ENCODE measurements around the gene OFD1.
"Not testable (repeated sequence)": the region's sequence is repeated elsewhere in the genome, so short reads cannot be mapped to it uniquely, and the experiment has no call there.

Gene OFD1

DNA sequence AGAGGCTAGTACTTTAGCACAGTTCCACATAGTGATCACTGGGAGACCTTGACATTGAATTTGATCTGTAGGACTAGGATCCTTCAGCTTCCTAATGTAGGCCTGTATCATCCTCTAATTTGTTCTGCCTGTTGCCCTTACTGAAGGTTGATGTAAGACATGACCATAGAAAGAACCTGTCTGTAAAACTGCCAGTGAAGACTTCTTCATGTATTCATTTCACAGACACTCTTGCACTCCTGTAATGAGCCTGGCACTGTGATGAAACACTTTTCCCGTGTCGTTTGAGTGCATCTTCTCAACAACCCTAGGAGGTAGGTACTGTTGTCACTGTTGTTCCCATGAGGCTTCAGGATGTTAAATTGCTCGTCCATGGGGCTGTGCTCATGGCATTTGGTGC, 31.0 kb upstream of the OFD1 start:
- DNase-seq, result no peak

DNA sequence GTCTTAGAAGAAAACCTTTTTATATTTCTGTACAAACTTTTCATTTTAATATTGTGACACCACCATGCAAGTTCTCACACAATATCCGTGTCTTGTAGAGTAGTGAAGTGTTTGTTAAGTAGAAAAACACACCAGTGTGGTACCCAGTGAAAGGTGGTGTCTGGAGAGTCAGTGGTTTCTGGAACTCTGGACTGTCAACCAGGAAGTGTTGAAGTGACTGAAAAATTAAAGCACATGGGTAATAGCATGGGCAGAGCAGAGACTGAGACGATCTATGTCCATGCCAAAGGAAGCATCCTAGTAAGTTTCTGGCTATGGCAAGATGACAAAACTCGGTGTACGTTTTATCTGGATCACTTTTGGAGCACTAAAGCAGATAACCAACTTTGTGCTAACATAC, 23.4 kb upstream of the OFD1 start:
- DNase-seq, result no peak

DNA sequence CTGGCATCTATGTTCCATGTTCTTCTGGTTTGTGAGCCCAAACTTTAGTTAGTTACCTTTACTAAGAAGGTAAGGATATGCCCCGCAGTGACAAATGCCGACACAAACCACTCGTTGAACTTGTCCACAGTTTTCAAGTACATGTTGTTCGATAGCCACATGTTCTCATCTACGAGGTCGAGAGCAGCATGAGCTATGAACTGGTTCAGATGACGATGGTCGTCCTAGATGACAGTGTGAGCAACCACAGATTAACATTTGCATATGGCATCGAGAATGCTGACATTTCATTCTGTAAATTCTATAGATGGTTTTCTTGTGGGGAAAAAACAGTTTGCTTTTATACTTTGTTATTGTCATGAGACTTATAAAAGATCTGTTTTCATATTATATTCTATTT, 18.1 kb upstream of the OFD1 start:
- DNase-seq, result no peak

DNA sequence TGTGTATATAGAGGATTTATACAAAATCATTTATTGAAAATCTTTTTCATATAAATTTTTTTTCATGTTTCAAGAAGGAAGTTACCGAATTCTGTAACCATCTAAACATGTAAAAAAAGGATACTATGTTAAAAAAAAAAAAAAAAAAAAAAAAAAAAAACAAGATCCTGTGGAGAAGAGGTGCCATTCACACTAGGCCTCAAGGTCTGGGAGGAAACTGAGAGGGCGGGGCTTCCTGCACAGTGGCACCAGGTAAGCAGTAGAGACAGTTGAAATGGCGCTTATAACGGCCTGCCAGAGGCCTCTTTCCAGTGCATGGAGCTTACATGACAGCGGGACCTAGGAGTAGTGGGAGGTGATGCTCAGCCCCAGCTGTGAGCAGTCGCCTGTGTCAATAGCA, 17.6 kb upstream of the OFD1 start:
- no peak for DNase-seq

DNA sequence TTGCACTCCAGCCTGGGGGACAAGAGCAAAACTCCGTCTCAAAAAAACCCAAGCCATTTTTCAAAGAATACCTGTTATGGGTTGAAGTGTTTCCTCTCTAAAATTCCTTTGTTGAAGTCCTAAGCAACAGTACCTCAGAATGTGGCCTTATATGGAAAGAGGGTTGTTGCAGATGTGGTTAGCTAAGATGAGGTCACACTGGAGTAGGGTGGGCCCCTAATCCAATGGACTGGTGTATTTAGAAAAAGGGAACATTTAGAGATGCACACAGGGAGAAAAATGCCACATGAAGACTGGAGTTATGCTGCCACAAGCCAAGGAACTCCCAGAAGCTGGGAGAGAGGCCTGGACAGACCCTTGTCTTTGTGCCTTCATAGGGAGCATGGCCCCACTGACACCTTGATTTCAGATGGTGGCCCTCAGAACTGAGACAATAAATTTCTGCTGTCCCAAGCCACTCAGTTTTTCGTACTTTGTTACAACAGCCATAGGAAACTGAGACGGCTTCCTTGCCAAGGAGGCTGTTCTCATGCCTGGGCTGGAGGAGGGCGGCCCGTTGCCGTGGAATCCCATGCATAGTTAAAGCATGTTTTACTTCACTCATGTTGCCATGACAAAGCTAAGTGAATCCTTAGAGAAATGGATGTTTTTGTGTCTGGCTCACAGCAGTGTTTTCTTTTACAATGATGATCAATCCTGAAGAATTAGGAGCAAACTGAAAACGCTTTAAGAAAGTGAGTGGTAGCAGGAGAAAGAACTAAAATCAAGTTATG, 16.7 kb upstream of the OFD1 start:
- DNase-seq, result no peak

DNA sequence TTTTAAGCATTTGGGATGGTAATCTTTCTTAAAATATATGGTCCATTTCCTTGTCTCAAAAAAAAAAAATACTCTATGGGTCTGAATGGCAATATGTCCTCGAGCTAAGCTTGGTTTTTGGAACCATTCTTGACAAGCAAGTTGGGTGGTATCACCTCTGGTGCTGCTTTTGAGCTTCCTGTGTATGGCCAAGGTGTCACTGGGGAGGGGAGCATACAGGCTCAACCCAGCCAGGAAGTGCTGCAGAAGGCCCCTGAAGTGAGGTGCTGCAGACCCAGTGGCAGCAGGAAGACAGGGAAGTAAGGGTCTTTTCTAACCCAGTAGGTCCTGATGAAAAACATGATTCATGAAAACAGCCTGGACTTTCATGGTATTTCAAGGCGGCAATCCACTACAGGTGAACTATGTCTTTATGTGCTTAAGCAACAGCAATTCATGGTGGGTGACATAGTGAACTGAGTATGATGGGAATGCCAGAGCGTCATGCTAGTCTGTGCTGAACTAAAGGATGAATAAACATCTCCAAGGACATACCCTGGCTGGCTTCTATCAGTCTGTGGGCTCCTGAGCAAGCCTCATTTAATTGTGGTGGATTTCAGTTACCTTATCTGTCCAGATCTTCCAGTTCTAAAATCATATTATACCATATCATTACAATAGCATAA, 15.2 kb upstream of the OFD1 start:
- DNase-seq, result no peak

DNA sequence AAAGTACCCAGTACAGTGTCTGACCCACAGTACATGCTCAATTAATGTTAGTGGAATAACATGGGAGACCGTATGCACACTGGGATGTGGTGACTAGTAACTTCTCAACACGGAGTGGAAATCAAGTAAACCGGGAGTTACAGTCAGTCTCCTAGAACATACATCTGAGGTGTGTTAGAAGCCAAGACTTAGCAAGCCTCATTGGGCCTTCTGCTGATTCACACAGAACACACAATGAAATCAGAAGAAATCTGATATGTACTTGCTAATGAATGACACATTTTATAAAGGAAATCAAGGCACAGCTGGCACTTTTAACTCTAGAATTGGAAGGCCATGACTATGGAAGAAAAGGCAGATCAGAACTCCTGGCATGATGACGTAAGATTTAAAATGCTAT, 13.2 kb upstream of the OFD1 start:
- no peak for DNase-seq

DNA sequence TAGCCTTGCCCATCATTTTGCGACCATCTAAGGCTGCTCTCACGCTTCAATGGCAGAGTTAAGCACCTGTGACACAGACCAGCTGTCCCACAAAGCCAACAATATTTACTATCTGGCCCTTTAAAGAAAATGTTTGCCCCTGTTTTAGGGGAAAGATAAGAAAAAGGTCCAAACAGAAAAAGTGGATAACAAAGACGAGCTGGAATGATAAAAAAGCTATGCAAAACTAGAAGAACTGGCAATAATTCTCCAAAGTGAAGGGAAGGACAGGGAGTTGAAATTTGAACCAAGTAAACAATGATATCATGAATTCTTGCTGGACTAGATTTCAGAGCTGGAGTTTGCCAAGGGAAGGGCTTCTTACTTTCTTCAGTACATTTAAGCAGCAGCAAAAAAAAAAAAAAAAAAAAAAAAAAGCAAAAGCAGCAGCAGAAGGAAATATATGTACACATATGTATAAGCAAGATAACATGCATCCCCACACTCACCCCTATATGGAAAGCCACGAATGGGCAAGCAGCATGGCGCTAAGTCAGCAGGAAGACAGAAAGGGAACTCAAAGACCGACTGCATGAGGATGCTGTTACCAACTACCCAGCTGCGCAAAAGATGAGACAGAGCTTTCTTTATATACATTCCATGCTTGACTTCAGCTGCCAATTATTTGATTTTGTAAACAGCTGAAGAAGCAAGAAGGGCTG, 12.6 kb upstream of the OFD1 start:
- no peak for DNase-seq

DNA sequence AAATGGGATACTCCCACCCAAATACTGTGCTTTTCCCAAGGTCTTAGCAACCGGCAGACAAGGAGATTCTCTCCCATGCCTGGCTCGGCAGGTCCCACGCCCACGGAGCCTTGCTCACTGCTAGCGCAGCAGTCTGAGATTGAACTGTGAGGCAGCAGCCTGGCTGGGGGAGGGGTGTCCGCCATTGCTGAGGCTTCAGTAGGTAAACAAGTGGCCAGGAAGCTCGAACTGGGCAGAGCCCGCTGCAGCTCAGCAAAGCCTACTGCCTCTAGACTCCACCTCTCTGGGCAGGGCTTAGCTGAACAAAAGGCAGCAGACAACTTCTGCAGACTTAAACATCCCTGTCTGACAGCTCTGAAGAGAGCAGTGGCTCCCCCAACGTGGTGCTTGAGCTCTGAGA, 9.7 kb upstream of the OFD1 start:
- DNase-seq, result not testable (repeated sequence)

DNA sequence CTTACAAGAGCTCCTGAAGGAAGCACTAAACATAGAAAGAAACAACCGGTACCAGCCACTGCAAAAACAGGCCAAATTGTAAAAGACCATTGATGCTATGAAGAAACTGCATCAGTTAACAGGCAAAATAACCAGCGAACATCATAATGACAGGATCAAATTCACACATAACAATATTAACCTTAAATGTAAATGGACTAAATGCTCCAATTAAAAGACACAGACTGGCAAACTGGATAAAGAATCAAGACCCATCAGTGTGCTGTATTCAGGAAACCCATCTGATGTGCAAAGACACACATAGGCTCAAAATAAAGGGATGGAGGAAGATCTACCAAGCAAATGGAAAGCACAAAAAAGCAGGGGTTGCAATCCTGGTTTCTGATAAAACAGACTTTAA, 8.0 kb upstream of the OFD1 start:
- not testable (repeated sequence) for DNase-seq

DNA sequence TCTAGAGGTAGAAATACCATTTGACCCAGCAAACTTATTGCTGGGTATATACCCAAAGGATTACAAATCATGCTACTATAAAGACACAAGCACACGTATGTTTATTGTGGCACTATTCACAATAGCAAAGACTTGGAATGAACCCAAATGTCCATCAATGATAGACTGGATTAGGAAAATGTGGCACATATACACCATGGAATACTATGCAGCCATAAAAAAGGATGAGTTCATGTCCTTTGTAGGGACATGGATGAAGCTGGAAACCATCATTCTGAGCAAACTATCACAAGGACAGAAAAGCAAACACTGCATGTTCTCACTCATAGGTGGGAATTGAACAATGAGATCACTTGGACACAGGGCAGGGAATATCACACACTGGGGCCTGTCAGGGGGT, 4.0 kb upstream of the OFD1 start:
- not testable (repeated sequence) for DNase-seq

DNA sequence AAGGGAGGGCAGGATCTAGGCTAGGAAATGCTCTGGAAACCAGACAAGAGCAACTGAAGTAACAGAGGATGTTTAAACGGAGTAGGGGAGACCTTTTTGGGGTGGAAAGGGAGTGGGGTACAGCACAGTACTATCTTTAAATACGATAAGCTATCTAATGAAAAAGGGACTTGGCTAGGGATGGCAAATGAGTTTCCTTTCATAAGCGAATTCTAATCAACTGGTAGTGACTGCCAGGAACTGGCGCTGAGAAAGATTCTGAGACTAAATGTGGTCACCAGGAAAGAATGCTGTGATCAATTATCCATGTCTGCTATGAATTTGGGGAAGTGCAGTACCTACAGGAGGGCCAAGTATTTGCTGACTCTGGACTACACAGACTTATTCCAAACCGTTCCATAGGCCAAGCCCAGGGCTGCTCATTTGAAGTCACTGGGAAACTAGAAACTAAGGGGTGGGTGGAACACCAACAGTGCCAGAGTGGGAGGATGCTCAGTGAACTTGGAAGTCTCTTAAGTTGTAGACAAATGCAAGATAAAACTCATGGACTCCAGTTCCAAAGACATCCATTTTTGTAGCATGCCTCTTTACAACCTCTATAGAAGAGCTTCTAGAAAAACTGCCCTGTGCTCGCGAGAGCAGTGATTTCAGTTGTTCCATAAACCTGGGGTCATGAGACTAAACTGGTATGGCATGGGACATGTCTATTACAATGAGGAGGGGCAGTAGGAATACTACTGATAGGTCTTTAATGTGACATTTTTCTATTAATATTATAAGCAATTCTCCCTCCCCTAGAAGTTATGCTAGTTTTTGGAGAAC, 2.1 kb upstream of the OFD1 start:
- DNase-seq, result no peak

DNA sequence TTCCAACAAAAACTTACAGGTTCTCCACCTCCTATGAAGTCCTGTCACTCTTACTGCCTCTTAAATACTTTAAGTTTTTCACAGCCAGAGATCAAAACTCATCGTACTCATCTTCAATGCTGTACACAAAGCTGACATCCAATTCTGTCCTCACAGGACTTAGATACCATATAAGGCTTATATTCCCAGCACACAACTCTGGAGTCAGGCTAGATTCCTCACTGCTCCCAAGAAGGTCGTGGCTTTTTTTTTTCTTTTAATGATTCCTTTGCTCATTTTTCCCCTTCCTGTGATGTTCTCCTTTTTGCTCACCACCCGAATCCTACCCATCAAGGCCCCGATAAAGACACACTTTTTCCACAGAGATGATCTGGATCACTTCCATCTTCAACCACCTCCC, 1.0 kb upstream of the OFD1 start:
- no peak for DNase-seq

DNA sequence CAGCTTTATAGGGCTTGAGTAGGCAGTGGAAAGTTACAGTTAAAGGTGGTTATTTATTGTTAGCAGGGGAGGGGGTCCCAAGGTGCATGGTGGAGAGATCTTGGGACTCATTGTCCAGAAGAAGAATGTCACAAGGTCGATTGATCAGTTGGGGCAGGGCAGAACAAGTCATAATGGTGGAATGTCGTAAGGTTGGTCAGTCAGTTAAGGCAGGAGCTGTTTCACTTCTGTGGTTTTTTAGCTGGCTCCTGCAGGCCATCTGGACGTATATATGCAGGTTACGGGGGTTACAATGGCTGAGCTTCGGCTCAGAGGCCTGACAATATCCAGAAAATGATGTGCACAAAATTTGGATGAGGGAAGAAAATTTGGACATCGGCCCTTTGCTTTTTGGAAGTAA, 7.1 kb downstream of the OFD1 start:
- no peak for DNase-seq

DNA sequence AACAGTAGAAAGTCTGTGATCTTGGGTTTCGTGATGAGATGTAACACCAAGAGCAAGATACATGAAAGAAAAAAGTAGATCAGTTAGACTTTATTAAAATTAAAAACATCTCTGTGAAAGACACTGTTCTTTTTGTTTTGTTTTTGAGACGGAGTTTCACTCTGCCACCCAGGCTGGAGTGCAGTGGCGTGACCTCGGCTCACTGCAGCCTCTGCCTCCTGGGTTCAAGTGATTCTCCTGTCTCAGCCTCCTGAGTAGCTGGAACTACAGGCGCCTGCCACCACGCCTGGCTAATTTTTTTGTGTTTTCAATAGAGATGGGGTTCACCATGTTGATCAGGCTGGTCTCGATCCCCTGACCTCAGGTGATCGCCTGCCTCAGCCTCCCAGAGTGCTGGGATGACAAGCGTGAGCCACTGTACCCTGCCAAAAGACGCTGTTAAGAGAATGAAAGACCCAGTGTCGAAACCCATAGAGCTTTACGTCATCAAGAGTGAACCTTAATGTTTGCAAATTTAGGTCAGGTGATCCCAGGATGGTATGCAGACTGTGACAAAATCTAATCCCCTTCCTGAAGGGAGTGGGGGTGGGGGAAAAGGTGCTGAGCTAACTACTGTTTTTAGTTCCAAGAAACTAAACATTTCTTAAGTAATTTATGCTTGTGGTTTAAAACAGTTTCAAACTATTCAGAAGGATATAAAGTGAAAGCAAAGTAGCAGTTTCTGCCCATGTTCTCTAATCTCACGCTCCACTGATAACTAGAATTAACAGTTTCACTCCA, 8.0 kb downstream of the OFD1 start:
- DNase-seq, result no peak

DNA sequence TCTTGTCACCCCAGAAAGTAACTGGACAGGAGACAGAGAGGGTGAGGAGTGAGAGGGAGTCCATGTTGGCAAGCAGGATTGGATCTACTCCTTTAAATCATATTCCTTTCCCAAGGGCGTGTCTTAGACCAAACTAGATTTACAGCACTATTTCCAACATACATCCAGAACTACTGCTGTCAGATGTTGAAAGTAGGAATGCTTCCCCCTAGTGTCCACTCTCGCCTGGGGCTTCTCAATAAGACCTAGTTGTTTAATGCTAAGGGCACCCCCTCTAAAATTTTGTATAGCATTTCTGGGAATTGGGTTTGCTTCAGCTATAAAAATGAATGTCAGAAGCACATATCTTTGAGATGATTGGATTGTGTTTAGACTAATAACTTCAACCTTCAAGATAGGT, 13.3 kb downstream of the OFD1 start:
- peak; percentile 43 for DNase-seq

DNA sequence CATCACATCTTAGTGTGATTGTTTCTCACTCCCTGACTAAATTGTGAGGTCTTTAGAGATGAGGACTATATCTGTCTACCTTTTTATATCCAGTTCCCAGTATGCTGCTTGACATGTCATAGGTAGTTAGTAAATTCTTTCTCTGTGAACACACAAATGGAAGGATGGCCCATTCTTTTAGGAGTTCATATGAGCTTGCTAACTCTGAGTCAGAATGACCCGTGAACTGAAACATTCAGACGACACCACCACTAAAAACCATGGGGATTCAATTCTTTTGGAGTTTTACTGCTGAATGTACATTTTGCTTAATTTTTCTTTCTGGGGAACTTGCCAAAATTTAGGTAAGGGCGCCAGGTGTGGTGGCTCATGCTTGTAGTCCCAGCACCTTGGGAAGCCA, 13.9 kb downstream of the OFD1 start:
- no peak for DNase-seq

DNA sequence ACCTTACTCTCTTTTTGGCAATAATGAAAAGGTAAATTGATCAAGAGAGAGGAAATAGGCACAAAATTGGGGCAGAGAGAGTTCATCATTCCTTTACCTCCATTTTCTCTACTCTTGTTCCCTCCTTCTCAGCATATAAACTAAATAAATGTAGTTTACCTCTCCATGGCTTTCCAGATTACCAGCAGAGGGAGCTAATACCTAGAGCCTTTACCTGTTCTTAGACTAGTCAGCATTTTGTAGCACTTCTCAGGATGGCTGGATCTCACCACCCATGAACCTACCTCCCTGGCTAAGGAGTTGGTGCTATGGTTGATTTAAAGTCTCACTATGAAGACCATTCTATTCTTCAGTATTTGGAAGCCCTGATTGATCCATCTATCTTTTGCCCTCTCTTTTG, 15.7 kb downstream of the OFD1 start:
- DNase-seq, result peak; percentile 14

DNA sequence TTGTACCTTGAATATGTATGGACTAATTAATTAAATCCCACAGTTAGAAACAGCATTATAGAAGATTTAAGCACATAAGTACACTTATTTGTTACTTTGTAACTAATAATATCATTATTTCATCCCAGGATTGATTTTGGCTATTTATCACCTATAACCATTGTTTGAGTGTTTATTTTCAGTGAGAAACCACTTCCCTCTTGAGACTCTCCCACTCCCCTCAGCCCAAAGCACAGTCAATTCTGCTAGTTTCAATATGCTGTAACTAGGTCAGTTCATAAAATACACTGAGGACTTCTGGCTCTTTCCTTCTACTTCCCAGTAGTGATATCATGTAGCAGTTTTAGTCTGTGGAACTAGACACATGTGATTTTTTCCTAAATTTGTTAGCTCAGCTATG, 16.3 kb downstream of the OFD1 start:
- no peak for DNase-seq

DNA sequence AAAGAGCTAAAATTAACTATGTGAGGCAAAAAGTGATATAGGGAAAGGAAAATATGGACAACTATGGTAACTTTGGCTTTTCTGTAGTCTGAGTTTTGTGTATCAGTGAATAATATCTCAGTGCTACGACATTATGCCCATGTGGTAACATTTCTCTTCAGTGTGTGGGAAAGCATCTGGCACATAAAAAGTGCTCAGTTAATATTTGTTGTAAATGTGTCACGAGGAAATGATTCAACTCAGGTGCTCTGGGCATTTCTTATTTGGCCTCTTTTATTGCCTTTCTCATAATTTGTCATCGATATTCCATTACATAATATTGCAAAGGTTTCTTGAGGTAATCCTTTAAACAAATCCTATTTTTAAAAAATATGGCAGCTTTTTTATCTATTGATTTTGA, 17.6 kb downstream of the OFD1 start:
- DNase-seq, result no peak

DNA sequence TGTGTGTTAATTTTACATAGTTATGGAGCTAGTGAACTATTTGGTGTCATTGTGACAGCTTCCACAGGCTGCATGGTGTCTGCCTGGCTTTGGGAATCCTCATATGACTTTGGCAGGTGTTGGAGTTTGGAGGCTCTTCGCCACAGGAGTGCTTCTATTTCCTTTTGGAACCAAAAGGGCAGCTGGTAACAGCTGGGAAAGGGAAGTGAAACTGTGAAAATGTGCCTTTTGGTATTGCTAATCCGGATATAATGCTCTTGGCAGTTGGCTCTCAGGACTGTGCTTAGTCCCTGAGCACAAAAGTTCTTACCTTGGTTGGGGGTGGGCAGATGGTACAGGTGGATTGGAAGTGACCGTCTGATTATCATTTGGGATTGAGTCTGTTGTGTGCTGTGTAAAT, 18.1 kb downstream of the OFD1 start:
- DNase-seq, result no peak

DNA sequence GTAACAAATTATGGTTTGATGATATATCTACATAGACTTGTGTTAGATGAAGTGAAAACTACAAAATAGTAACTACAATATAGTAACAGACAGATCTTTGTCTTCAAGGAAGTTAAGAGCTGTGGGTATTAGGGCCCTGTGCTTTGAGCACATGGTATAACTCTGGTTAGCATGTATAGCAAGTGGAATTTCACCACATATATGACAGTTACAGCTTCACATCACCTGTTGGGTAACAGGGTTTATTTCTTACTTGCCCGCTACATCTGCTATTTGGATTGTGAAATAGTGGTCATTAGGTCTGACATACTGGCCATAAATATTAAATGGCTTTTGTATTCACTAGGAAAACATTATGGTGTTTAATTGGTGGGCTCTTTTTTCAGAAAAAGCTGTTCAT, 20.2 kb downstream of the OFD1 start:
- DNase-seq, result no peak

DNA sequence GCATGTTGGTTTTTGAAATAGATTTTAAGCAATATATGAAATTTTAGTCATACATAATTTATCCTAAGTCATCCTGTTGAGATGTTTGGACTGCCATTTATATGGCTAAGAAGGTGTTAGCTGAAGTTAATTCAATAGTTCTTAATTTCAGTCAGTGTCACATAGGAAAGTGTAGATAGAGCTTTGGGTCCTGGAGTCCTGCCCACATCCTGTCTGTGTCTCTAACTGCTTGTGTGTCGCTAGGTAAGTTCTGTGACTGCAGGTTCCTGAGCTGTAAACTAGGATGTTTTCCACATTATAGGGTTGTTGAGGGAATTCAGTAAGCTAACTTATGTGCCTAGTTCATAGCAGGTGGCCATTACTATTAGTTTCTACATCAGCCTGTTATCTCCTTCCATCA, 20.7 kb downstream of the OFD1 start:
- no peak for DNase-seq
